DND-41 (cell line): ENCODE measurements around the gene PAPSS2.

Source experiments
- ATAC-seq: fragments of 200-7000 bp; cut with Tn5 transposase; 3 replicates; pipeline ENCODE4 v1.9.1; 2021; ENCODE audit warnings: low read depth; ENCODE audit not compliant: insufficient read depth
- DNase-seq: peaks from one replicate; pipeline ENCODE4 v3.0.0-alpha.2; 2020
- H2AFZ ChIP-seq: 2 replicates; pipeline ENCODE4 v1.6.0; 2012; ENCODE audit warnings: low read depth, low read length
- H3K27ac ChIP-seq: 2 replicates; pipeline ENCODE4 v1.5.1; 2012; ENCODE audit warnings: low read length, inconsistent platforms
- H3K27me3 ChIP-seq: fragments of 200-600 bp; sonication (generic); 2 replicates; pipeline ENCODE4 v1.6.0; 2012; ENCODE audit warnings: low read length, mild to moderate bottlenecking, inconsistent platforms; ENCODE audit not compliant: insufficient read depth, poor library complexity
- H3K36me3 ChIP-seq: 2 replicates; pipeline ENCODE4 v1.5.1; 2012; ENCODE audit warnings: low read length, inconsistent platforms; ENCODE audit not compliant: insufficient read depth
- H3K4me1 ChIP-seq: 2 replicates; pipeline ENCODE4 v1.5.1; 2012; ENCODE audit warnings: mild to moderate bottlenecking, low read length; ENCODE audit not compliant: insufficient read depth
- H3K4me2 ChIP-seq: 2 replicates; pipeline ENCODE4 v1.6.0; 2012; ENCODE audit warnings: mild to moderate bottlenecking, moderate library complexity, low read length, inconsistent platforms; ENCODE audit not compliant: insufficient read depth
- H3K4me3 ChIP-seq, 2 experiments: fragments of 200-600 bp in 1 of 2; shearing (Covaris generic) in 1 of 2; 2 replicates each; pipeline ENCODE4 v1.5.1; 2012 to 2016; ENCODE audit warnings: inconsistent platforms in 2 of 2, low read length in 2 of 2, mild to moderate bottlenecking in 2 of 2, low read depth in 1 of 2, moderate library complexity in 1 of 2
- H3K79me2 ChIP-seq: 2 replicates; pipeline ENCODE4 v1.6.0; 2012; ENCODE audit warnings: low read length, inconsistent platforms; ENCODE audit not compliant: insufficient read depth
- H3K9ac ChIP-seq: 2 replicates; pipeline ENCODE4 v1.6.0; 2012; ENCODE audit warnings: low read depth, mild to moderate bottlenecking, inconsistent platforms, low read length, moderate library complexity
- H3K9me3 ChIP-seq: 2 replicates; pipeline ENCODE4 v1.5.1; 2012; ENCODE audit warnings: low read length, moderate library complexity, mild to moderate bottlenecking, inconsistent platforms; ENCODE audit not compliant: insufficient read depth, severe bottlenecking
- H4K20me1 ChIP-seq: 2 replicates; pipeline ENCODE4 v1.6.0; 2012; ENCODE audit warnings: low read length; ENCODE audit not compliant: insufficient read depth
- CTCF ChIP-seq: IDR thresholded peaks from 2 replicates; pipeline ENCODE4 v1.5.1; 2012; ENCODE audit warnings: borderline replicate concordance, low read length, moderate library complexity, mild to moderate bottlenecking; ENCODE audit not compliant: poor library complexity, severe bottlenecking; ENCODE audit errors: extremely low read depth
- EZH2 ChIP-seq: IDR thresholded peaks from 3 replicates; pipeline ENCODE4 v1.6.1; 2012; ENCODE audit warnings: borderline replicate concordance, low read depth, mild to moderate bottlenecking, moderate library complexity, low read length, inconsistent platforms; ENCODE audit not compliant: severe bottlenecking

PAPSS2 gene

DNA sequence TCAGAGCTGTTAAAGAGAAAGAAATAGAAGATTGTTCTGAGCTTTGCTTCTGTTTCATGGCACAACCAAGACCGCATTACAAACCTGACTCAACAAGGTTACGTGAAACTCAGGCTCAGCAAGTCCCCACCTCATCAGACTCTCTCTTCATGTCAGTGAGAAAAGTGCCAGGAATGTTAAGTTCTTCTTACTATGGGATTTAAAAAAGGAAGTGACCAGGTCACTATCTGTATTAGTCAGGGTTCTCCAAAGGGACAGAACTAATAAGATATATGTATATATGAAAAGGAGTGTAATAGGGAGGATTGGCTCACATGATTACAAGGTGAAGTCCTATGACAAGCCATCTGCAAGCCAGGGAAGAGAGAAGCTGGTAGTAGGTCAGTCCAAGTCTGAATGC lies 25.4 kb upstream of the PAPSS2 start:
- no peaks in the 10 kb centered on the region for H3K79me2 ChIP-seq
- H3K27ac ChIP-seq: no peak overlapping the region
- no peak overlapping the region for H2AFZ ChIP-seq
- TF ChIP-seq CTCF: no peak
- TF ChIP-seq EZH2: no peak
- H3K4me2 ChIP-seq: no peak overlapping the region
- no peak overlapping the region for H3K4me3 ChIP-seq
- H3K36me3 ChIP-seq: no peaks in the 10 kb centered on the region
- no peak overlapping the region for H3K9ac ChIP-seq
- H3K4me1 ChIP-seq: no peaks in the 10 kb centered on the region
- H3K9me3 ChIP-seq: no peaks in the 10 kb centered on the region
- no peak for ATAC-seq
- H4K20me1 ChIP-seq: no peaks in the 10 kb centered on the region
- no peaks in the 10 kb centered on the region for H3K27me3 ChIP-seq
- DNase-seq: no peak

GRCh38 chr10:87635498-87636312 lies 24.0 kb upstream of the PAPSS2 start:
- Histone ChIP-seq H3K9me3 (no peaks in the 10 kb centered on the region), H3K4me3 (no peak overlapping the region), H3K36me3 (no peaks in the 10 kb centered on the region), H3K4me1 (no peaks in the 10 kb centered on the region), H3K79me2 (no peaks in the 10 kb centered on the region), H3K27me3 (no peaks in the 10 kb centered on the region), H3K4me2 (no peak overlapping the region), H2AFZ (no peak overlapping the region), H3K9ac (no peak overlapping the region), H4K20me1 (no peaks in the 10 kb centered on the region), H3K27ac (no peak overlapping the region)
- no peak for TF ChIP-seq CTCF
- TF ChIP-seq EZH2: no peak
- ATAC-seq: no peak
- DNase-seq: no peak

DNA sequence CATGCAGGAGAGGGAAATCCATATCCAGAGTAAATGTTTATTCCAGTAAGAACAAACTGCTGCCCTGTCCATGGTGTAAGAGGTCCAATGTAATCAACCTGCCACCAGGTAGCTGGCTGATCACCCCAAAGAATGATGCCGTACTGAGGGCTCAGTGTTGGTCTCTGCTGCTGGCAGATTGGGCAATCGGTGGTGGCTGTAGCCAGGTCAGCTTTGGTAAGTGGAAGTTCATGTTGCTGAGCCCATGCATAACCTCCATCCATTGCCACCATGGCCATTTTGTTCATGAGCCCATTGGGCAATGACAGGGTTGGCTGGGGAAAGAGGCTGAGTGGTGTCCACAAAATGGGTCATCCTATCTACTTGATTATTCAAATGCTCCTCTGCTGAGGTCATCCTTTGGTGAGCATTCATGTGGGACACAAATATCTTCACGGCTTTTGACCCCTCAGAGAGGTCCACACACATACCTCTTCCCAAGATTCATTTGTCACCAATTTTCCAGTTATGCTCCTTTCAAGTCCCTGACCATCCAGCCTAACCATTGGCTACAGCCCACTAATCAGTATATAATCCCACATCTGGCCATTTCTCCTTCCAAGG lies 23.3 kb upstream of the PAPSS2 start:
- Histone ChIP-seq H3K36me3 (no peaks in the 10 kb centered on the region), H2AFZ (no peak overlapping the region), H4K20me1 (no peaks in the 10 kb centered on the region), H3K4me1 (no peaks in the 10 kb centered on the region), H3K4me3 (no peak overlapping the region), H3K4me2 (no peak overlapping the region), H3K27ac (no peak overlapping the region), H3K9me3 (no peaks in the 10 kb centered on the region), H3K9ac (no peak overlapping the region), H3K27me3 (no peaks in the 10 kb centered on the region), H3K79me2 (no peaks in the 10 kb centered on the region)
- no peak for ATAC-seq
- no peak for TF ChIP-seq CTCF
- TF ChIP-seq EZH2: no peak
- no peak for DNase-seq
